ENCODE results near the gene RNASEL. TPM values are rescaled to one million over a fixed set of nuclear protein-coding genes. Genes with fewer than 3 reads are reported as not detected.
A peak's percentile ranks its signal among the peaks of the same experiment; 100 is the strongest.

The RNASEL gene
- polyA plus RNA-seq, 2 of the 4 experiments (the other 2 are of a cell fraction): 1.9 to 4.1 TPM

DNA sequence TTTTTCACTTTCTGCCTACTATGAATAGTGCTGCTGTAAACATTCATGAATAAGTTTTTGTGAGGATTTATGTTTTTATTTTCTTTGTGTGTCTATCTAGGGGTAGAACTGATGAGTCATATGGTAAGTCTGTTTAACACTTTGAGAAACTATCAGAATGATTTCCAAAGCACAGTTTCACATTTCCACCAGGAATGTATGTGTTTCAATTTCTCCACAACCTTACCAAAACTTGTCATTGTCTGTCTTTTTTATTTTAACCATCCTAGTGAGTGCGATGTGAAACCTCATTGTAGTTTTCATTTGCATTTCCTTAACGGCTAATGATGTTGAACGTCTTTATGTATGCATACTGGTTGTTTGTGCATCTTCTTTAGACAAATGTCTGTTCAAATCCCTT lies 23.5 kb downstream of the RNASEL start:
- no peak for FAIRE-seq
- H3K27ac ChIP-seq: no peak overlapping the region
- H3K9me3 ChIP-seq: no peaks in the 10 kb centered on the region
- ATAC-seq: no peak
- no peak overlapping the region for H3K4me3 ChIP-seq
- no peaks in the 10 kb centered on the region for H3K4me1 ChIP-seq
- 45% methylated on average over 3 of the region's 3 CpGs for WGBS (ENCODE audit: missing lambda C conversion rate)
- no peak overlapping the region for H3K4me2 ChIP-seq
- POLR2A ChIA-PET: no interaction called here
- CTCF ChIA-PET: interaction anchor here (1.1 kb wide), 1 partner anchor 30 kb away, joined by 4 read pairs; no protein-coding TSS in a partner anchor
- no peak for TF ChIP-seq ZNF302 (CRISPR knock-in tag; IDR thresholded peaks at IDR 0.05)
- TF ChIP-seq FOSL2 (IDR thresholded peaks at IDR 0.05): no peak
- peak; percentile 23; the same call in 1 of the 2 replicates for TF ChIP-seq FOSL2 (CRISPR knock-in tag; IDR thresholded peaks at IDR 0.05)
- no peak for TF ChIP-seq JUN (IDR thresholded peaks at IDR 0.05)
- TF ChIP-seq, protein P1, sequence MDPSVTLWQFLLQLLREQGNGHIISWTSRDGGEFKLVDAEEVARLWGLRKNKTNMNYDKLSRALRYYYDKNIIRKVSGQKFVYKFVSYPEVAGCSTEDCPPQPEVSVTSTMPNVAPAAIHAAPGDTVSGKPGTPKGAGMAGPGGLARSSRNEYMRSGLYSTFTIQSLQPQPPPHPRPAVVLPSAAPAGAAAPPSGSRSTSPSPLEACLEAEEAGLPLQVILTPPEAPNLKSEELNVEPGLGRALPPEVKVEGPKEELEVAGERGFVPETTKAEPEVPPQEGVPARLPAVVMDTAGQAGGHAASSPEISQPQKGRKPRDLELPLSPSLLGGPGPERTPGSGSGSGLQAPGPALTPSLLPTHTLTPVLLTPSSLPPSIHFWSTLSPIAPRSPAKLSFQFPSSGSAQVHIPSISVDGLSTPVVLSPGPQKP (IDR thresholded peaks at IDR 0.05; ENCODE audit: low read depth, low read length): no peak
- DNase-seq (ENCODE audit: low read depth in 1 of 2, low spot score in 1 of 2): no peak

DNA sequence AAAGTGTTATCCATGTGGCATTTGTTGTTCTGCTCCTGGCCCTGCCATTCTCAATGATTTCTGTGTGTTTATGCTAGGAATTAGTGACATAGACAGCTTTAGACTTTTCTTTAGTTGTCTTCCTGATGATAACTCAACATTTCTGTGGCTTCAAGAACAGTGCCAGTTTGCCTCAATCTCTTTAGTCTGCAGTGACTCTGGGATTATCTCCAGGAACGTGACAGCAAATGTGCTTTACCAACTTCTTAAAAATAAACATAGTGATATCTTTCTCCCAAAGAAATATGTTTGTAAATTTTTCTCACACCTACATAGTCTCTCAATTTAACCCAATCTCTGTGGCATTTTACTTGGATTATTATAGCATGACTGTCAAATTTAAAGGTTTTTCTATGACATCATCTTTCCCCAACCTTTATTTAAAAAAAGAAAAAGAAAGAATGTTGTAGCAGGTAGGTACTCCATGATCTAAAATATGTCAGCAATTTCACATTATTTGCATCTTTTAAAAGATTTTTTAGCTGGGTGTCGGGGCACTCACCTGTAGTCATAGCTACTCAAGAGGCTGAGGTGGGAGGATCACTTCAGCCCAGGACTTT lies 24.6 kb downstream of the RNASEL start:
- Histone ChIP-seq H3K4me2 (no peak overlapping the region), H3K4me1 (no peaks in the 10 kb centered on the region), H3K4me3 (no peak overlapping the region), H3K9me3 (no peaks in the 10 kb centered on the region), H3K27ac (no peak overlapping the region)
- peak; percentile 32; the same call in 1 of the 2 replicates for TF ChIP-seq NFE2L2 (conservative IDR thresholded peaks at IDR 0.05; ENCODE audit: low read length)
- no peak for TF ChIP-seq EP300 (IDR thresholded peaks at IDR 0.05)
- DNase-seq (ENCODE audit: low read depth in 1 of 2, low spot score in 1 of 2) (no peak), ATAC-seq (no peak), FAIRE-seq (no peak)
- WGBS (ENCODE audit: missing lambda C conversion rate): 23% methylated on average over 2 of the region's 2 CpGs
- CTCF ChIA-PET: no interaction called here
- POLR2A ChIA-PET: no interaction called here

DNA sequence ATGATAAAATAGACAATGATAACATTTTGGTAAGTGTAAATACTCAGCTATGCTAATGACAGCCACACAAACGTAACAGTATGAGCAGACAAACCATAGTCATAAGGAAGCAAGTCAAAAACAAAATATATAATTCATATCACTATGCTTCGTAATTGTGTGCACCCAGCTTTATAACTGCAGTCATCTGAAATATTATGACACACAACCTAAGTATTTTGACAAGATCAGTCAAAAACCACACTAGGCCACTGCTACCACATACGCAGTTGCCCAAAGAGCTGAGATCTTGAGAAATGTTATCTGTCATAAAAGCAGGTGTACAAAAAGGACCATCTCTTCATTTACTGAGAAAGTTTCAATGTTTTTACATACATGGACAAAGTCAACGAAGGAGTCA lies 26.0 kb downstream of the RNASEL start:
- FAIRE-seq (no peak), DNase-seq (ENCODE audit: low read depth in 1 of 2, low spot score in 1 of 2) (no peak), ATAC-seq (no peak)
- Histone ChIP-seq H3K27ac (no peak overlapping the region), H3K4me1 (no peaks in the 10 kb centered on the region), H3K4me3 (no peak overlapping the region), H3K4me2 (no peak overlapping the region), H3K9me3 (no peaks in the 10 kb centered on the region)
- 46% methylated on average over 4 of the region's 4 CpGs for WGBS (ENCODE audit: missing lambda C conversion rate)
- ChIA-PET CTCF (interaction anchor here (0.6 to 1.4 kb wide), 3 partner anchors 17 to 1679 kb away, joined by 3 read pairs; no protein-coding TSS in a partner anchor), POLR2A (no interaction called here)
- TF ChIP-seq RFX5 (IDR thresholded peaks at IDR 0.05) (no peak), NFE2L2 (conservative IDR thresholded peaks at IDR 0.05; ENCODE audit: low read length) (no peak), POLR2A (IDR thresholded peaks at IDR 0.05; ENCODE audit: low read length) (no peak), GATA3 (IDR thresholded peaks at IDR 0.05; ENCODE audit: borderline replicate concordance) (no peak), ZSCAN20 (CRISPR knock-in tag; IDR thresholded peaks at IDR 0.05) (no peak), KDM5A (IDR thresholded peaks at IDR 0.05) (no peak), RNF2 (IDR thresholded peaks at IDR 0.05; ENCODE audit: borderline replicate concordance, low read depth) (no peak), RAD21 (conservative IDR thresholded peaks at IDR 0.05 in 1 of 2, IDR thresholded peaks at IDR 0.05 in 1 of 2) (no peak), HOXB5 (CRISPR knock-in tag; IDR thresholded peaks at IDR 0.05) (no peak), FOXS1 (CRISPR knock-in tag; IDR thresholded peaks at IDR 0.05) (no peak), POLR2AphosphoS2 (conservative IDR thresholded peaks at IDR 0.05; ENCODE audit: low read length) (no peak), NR3C1 (IDR thresholded peaks at IDR 0.05) (no peak), FOSL2 (IDR thresholded peaks at IDR 0.05) (no peak), FOSL2 (CRISPR knock-in tag; IDR thresholded peaks at IDR 0.05) (no peak)
- TF ChIP-seq, protein P2, sequence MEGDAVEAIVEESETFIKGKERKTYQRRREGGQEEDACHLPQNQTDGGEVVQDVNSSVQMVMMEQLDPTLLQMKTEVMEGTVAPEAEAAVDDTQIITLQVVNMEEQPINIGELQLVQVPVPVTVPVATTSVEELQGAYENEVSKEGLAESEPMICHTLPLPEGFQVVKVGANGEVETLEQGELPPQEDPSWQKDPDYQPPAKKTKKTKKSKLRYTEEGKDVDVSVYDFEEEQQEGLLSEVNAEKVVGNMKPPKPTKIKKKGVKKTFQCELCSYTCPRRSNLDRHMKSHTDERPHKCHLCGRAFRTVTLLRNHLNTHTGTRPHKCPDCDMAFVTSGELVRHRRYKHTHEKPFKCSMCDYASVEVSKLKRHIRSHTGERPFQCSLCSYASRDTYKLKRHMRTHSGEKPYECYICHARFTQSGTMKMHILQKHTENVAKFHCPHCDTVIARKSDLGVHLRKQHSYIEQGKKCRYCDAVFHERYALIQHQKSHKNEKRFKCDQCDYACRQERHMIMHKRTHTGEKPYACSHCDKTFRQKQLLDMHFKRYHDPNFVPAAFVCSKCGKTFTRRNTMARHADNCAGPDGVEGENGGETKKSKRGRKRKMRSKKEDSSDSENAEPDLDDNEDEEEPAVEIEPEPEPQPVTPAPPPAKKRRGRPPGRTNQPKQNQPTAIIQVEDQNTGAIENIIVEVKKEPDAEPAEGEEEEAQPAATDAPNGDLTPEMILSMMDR (IDR thresholded peaks at IDR 0.05): no peak

DNA sequence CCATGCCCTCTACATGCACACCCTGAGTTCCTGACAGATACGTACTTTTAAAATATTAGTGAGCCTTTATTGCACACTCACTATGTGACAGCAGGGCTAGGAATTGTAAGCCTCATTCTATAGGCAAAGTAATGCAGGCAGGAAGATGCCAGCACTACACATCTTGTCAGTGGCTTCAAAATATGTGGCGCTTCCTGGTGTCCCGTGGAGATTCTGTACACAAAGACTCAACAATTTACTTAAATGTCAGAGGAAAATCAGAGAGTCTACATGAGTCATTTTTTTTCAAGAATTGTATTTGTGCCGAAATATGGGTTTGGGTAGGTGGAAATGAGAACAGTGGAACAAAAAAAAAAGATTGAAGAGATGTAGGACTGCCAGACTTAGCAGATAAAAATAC lies 27.6 kb downstream of the RNASEL start:
- FAIRE-seq: no peak
- CTCF ChIA-PET: no interaction called here
- TF ChIP-seq, protein P3, sequence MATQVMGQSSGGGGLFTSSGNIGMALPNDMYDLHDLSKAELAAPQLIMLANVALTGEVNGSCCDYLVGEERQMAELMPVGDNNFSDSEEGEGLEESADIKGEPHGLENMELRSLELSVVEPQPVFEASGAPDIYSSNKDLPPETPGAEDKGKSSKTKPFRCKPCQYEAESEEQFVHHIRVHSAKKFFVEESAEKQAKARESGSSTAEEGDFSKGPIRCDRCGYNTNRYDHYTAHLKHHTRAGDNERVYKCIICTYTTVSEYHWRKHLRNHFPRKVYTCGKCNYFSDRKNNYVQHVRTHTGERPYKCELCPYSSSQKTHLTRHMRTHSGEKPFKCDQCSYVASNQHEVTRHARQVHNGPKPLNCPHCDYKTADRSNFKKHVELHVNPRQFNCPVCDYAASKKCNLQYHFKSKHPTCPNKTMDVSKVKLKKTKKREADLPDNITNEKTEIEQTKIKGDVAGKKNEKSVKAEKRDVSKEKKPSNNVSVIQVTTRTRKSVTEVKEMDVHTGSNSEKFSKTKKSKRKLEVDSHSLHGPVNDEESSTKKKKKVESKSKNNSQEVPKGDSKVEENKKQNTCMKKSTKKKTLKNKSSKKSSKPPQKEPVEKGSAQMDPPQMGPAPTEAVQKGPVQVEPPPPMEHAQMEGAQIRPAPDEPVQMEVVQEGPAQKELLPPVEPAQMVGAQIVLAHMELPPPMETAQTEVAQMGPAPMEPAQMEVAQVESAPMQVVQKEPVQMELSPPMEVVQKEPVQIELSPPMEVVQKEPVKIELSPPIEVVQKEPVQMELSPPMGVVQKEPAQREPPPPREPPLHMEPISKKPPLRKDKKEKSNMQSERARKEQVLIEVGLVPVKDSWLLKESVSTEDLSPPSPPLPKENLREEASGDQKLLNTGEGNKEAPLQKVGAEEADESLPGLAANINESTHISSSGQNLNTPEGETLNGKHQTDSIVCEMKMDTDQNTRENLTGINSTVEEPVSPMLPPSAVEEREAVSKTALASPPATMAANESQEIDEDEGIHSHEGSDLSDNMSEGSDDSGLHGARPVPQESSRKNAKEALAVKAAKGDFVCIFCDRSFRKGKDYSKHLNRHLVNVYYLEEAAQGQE (IDR thresholded peaks at IDR 0.05): no peak
- TF ChIP-seq FOXS1 (CRISPR knock-in tag; IDR thresholded peaks at IDR 0.05) (no peak), TP53 (CRISPR knock-in tag; IDR thresholded peaks at IDR 0.05) (no peak), FOSB (CRISPR knock-in tag; IDR thresholded peaks at IDR 0.05) (no peak), MAFK (IDR thresholded peaks at IDR 0.05; ENCODE audit: partially characterized antibody) (no peak), EHMT2 (IDR thresholded peaks at IDR 0.05; ENCODE audit: low read depth) (no peak), JUN (IDR thresholded peaks at IDR 0.05) (no peak)
- TF ChIP-seq, protein P4, sequence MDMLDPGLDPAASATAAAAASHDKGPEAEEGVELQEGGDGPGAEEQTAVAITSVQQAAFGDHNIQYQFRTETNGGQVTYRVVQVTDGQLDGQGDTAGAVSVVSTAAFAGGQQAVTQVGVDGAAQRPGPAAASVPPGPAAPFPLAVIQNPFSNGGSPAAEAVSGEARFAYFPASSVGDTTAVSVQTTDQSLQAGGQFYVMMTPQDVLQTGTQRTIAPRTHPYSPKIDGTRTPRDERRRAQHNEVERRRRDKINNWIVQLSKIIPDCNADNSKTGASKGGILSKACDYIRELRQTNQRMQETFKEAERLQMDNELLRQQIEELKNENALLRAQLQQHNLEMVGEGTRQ (IDR thresholded peaks at IDR 0.05): no peak

More for the DNA sequence above, 27.6 kb downstream of the RNASEL start:
- Histone ChIP-seq H3K27ac (no peak overlapping the region), H3K9me3 (no peaks in the 10 kb centered on the region), H3K4me3 (no peak overlapping the region), H3K4me1 (no peaks in the 10 kb centered on the region), H3K4me2 (no peak overlapping the region)
- no peak for ATAC-seq
- POLR2A ChIA-PET: no interaction called here
- 22% methylated on average over 4 of the region's 4 CpGs for WGBS (ENCODE audit: missing lambda C conversion rate)
- DNase-seq (ENCODE audit: low read depth in 1 of 2, low spot score in 1 of 2): no peak
